HL-60 (cell line): ENCODE results near the gene TMEM52.

Source experiments
- CTCF ChIP-seq: IDR thresholded peaks from one replicate; pipeline ENCODE4 v1.5.1; 2011; ENCODE audit warnings: low read length, control low read depth, inconsistent platforms; ENCODE audit not compliant: insufficient read depth
- POLR2AphosphoS5 ChIP-seq: IDR thresholded peaks from 2 replicates; pipeline ENCODE4 v1.6.1; 2012; ENCODE audit warnings: low read depth
- REST ChIP-seq: IDR thresholded peaks from 2 replicates; pipeline ENCODE4 v1.6.1; 2012; ENCODE audit warnings: low read depth; ENCODE audit not compliant: insufficient replicate concordance

- no peak for TF ChIP-seq CTCF
- no peak for TF ChIP-seq REST
- TF ChIP-seq POLR2AphosphoS5: no peak
Measured at GRCh38 chr1:1967151-1967550, 48.1 kb upstream of the TMEM52 start.
